Breast epithelium (tissue), 3 donors: ENCODE measurements around the gene LZIC.

Experiments used
- CTCF ChIP-seq, 3 donors: fragments of 450-650 bp; IDR thresholded peaks; one replicate each; pipeline ENCODE4 v1.5.1; 2016 to 2017; ENCODE audit warnings: antibody characterized with exemption in 3 of 3, mild to moderate bottlenecking in 3 of 3, moderate library complexity in 3 of 3
- POLR2A ChIP-seq: fragments of 450-650 bp; IDR thresholded peaks from one replicate; pipeline ENCODE4 v1.6.1; 2016; ENCODE audit warnings: antibody characterized with exemption, mild to moderate bottlenecking, moderate library complexity
- POLR2AphosphoS5 ChIP-seq, 3 donors: sonication (generic); formaldehyde crosslinking; IDR thresholded peaks; one replicate each; pipeline ENCODE4 v1.6.1; 2017; ENCODE audit warnings: antibody characterized with exemption in 3 of 3

DNA sequence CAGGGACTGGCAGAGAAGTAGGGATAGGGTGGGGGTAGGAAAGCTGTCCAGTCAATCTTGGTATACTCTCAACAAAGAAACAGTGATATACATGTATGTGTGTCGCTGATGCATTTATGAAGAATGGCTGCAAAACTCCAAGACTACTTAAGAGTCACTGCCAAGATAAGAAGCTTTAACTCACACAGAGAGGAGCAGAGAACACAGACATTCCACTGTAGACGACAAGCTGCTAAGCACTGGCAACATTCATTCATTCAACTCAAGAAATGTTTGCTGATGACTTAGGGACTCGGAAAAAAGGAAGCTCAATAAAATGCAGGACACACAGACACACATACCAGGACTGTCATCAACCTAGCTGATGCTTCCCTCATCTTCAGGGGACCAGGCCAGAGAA lies 38.6 kb downstream of the LZIC start:
- no peak for TF ChIP-seq POLR2A
- no peak for TF ChIP-seq CTCF (IDR thresholded peaks at IDR 0.05)
- TF ChIP-seq POLR2AphosphoS5 (IDR thresholded peaks at IDR 0.05), result no peak
